MM.1S (cell line): Measurements from ENCODE around the gene GPR107.

ENCODE experiments used
- EZH2 ChIP-seq: fragments of 300-600 bp; sonication (generic); optimal IDR thresholded peaks from 2 replicates; pipeline ENCODE3; 2017; ENCODE audit warnings: low read depth, mild to moderate bottlenecking, antibody characterized with exemption, low read length, mixed read lengths
- EZH2phosphoT487 ChIP-seq: fragments of 300-600 bp; sonication (generic); IDR thresholded peaks from 2 replicates; pipeline ENCODE4 v1.6.1; 2018; ENCODE audit warnings: antibody characterized with exemption, low read length
- TF ChIP-seq, protein P1 (sequence below): fragments of 300-600 bp; sonication (generic); IDR thresholded peaks from 2 replicates; pipeline ENCODE4 v1.5.1; 2016; ENCODE audit warnings: antibody characterized with exemption, low read length, mixed read lengths

GRCh38 chr9:130176760-130177159, 123.1 kb downstream of the GPR107 start:
- TF ChIP-seq, protein P1, sequence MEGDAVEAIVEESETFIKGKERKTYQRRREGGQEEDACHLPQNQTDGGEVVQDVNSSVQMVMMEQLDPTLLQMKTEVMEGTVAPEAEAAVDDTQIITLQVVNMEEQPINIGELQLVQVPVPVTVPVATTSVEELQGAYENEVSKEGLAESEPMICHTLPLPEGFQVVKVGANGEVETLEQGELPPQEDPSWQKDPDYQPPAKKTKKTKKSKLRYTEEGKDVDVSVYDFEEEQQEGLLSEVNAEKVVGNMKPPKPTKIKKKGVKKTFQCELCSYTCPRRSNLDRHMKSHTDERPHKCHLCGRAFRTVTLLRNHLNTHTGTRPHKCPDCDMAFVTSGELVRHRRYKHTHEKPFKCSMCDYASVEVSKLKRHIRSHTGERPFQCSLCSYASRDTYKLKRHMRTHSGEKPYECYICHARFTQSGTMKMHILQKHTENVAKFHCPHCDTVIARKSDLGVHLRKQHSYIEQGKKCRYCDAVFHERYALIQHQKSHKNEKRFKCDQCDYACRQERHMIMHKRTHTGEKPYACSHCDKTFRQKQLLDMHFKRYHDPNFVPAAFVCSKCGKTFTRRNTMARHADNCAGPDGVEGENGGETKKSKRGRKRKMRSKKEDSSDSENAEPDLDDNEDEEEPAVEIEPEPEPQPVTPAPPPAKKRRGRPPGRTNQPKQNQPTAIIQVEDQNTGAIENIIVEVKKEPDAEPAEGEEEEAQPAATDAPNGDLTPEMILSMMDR: no peak
- TF ChIP-seq EZH2 (no peak), EZH2phosphoT487 (no peak)
